ENCODE results near the gene THTPA. TPM values are rescaled to one million over a fixed set of nuclear protein-coding genes. Genes with fewer than 3 reads are reported as not detected.

THTPA gene
- total RNA-seq, 3 donors from 2014 or later (not counting 1 experiment from before 2014, with no cell fraction given) = 16.5 to 19.3 (median 19.1) TPM

DNA sequence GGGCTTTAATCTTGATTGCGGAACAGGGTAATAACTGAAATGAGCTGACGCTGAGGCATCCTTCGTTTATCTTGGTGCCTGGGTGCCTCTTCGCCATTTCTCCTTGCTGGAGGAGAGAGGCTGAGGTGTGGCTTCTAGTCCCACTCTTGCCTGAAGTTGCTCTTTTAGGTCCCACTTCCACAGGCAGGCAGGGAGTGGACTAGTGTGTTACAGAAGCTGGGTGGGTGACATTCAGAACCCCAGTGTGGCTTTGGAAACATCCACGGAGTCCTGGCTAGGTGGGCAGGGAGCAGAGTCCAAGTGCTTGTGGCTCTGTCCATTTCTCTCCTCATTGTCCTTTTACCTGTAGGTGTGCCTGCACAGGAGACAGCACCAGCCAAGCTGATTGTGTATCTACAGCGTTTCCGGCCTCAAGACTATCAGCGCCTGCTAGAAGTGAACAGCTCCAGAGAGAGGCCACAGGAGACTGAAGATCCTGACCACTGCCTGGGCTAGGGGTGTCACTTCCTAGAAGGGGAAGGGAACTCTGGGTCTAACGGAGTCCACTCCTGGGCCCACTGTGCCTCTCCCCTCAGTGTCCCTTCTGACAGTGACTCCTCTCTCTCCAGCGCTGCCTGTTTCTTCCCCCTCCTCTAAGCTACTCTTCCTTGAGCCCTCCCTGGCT, 2.4 kb downstream of the THTPA start:
- Mint-ChIP-seq H3K4me1 (peaks cover 26 to 35% of the 10 kb centered on the region in 2 donors), H3K27me3 (ENCODE audit: low read depth in 2 of 2) (no peaks in the 10 kb centered on the region), H3K27ac (peak overlapping the region; percentile 91 to 96), H3K9me3 (no peaks in the 10 kb centered on the region), H3K4me3 (peak overlapping the region; percentile 49), H3K36me3 (no peaks in the 10 kb centered on the region)
- H3K9me3 ChIP-seq (ENCODE audit: control insufficient read depth, insufficient read depth, low read length) = no peaks in the 10 kb centered on the region
- TF ChIP-seq, protein P1, sequence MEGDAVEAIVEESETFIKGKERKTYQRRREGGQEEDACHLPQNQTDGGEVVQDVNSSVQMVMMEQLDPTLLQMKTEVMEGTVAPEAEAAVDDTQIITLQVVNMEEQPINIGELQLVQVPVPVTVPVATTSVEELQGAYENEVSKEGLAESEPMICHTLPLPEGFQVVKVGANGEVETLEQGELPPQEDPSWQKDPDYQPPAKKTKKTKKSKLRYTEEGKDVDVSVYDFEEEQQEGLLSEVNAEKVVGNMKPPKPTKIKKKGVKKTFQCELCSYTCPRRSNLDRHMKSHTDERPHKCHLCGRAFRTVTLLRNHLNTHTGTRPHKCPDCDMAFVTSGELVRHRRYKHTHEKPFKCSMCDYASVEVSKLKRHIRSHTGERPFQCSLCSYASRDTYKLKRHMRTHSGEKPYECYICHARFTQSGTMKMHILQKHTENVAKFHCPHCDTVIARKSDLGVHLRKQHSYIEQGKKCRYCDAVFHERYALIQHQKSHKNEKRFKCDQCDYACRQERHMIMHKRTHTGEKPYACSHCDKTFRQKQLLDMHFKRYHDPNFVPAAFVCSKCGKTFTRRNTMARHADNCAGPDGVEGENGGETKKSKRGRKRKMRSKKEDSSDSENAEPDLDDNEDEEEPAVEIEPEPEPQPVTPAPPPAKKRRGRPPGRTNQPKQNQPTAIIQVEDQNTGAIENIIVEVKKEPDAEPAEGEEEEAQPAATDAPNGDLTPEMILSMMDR (IDR thresholded peaks at IDR 0.05) = no peak
- no peak for ATAC-seq
- WGBS (ENCODE audit: insufficient coverage) = 97% methylated on average over 10 of the region's 10 CpGs
- intact Hi-C loops (cut with micrococcal nuclease) = loop anchor here (1.0 kb wide), 1 partner anchor 80 kb away; no protein-coding TSS in a partner anchor
- H3K27ac ChIP-seq (ENCODE audit: low read length) = no peak overlapping the region
- no peaks in the 10 kb centered on the region for H3K27me3 ChIP-seq (ENCODE audit: control insufficient read depth, insufficient read depth, low read length)
- no peak for DNase-seq
- peaks cover 21% of the 10 kb centered on the region for H3K4me1 ChIP-seq (ENCODE audit: control insufficient read depth, insufficient read depth, low read length)
- peaks cover 44% of the 10 kb centered on the region for H3K36me3 ChIP-seq (ENCODE audit: control insufficient read depth, insufficient read depth, low read length)
- no peak overlapping the region for H3K4me3 ChIP-seq (ENCODE audit: low read length)

GRCh38 chr14:23559010-23559925, 3.2 kb downstream of the THTPA start:
- Mint-ChIP-seq H3K4me1 (peaks cover 26 to 35% of the 10 kb centered on the region in 2 donors), H3K9me3 (no peaks in the 10 kb centered on the region), H3K27ac (peak overlapping the region in 1 of 2 donors; percentile 63), H3K4me3 (no peak overlapping the region), H3K27me3 (ENCODE audit: low read depth in 2 of 2) (no peaks in the 10 kb centered on the region), H3K36me3 (no peaks in the 10 kb centered on the region)
- Histone ChIP-seq H3K27me3 (ENCODE audit: control insufficient read depth, insufficient read depth, low read length) (no peaks in the 10 kb centered on the region), H3K9me3 (ENCODE audit: control insufficient read depth, insufficient read depth, low read length) (no peaks in the 10 kb centered on the region), H3K4me3 (ENCODE audit: low read length) (no peak overlapping the region), H3K36me3 (ENCODE audit: control insufficient read depth, insufficient read depth, low read length) (peaks cover 52% of the 10 kb centered on the region), H3K27ac (ENCODE audit: low read length) (no peak overlapping the region), H3K4me1 (ENCODE audit: control insufficient read depth, insufficient read depth, low read length) (peaks cover 21% of the 10 kb centered on the region)
- TF ChIP-seq, protein P1 (IDR thresholded peaks at IDR 0.05) = peak; percentile 82
- intact Hi-C loops (cut with micrococcal nuclease) = loop anchor here (1.0 kb wide), 1 partner anchor 81 kb away; no protein-coding TSS in a partner anchor
- WGBS (ENCODE audit: insufficient coverage) = 85% methylated on average over 20 of the region's 21 CpGs
- no peak for ATAC-seq
- peak; percentile 63 to 87 for DNase-seq

GRCh38 chr14:23559926-23560520, 4.0 kb downstream of the THTPA start:
- Histone ChIP-seq H3K27me3 (ENCODE audit: control insufficient read depth, insufficient read depth, low read length) (no peaks in the 10 kb centered on the region), H3K36me3 (ENCODE audit: control insufficient read depth, insufficient read depth, low read length) (peaks cover 59% of the 10 kb centered on the region), H3K4me3 (ENCODE audit: low read length) (no peak overlapping the region), H3K4me1 (ENCODE audit: control insufficient read depth, insufficient read depth, low read length) (peaks cover 21% of the 10 kb centered on the region), H3K9me3 (ENCODE audit: control insufficient read depth, insufficient read depth, low read length) (no peaks in the 10 kb centered on the region), H3K27ac (ENCODE audit: low read length) (no peak overlapping the region)
- Mint-ChIP-seq H3K27me3 (ENCODE audit: low read depth in 2 of 2) (no peaks in the 10 kb centered on the region), H3K9me3 (no peaks in the 10 kb centered on the region), H3K4me1 (peaks cover 26 to 38% of the 10 kb centered on the region in 2 donors), H3K36me3 (no peaks in the 10 kb centered on the region), H3K27ac (peak overlapping the region in 1 of 2 donors; percentile 63), H3K4me3 (no peak overlapping the region)
- WGBS (ENCODE audit: insufficient coverage) = 93% methylated on average over 3 of the region's 3 CpGs
- DNase-seq (no peak), ATAC-seq (no peak)
- TF ChIP-seq, protein P1 (IDR thresholded peaks at IDR 0.05) = no peak
- intact Hi-C loops (cut with micrococcal nuclease) = loop anchor here (1.0 to 5.0 kb wide), 2 partner anchors 82 to 233 kb away; no protein-coding TSS in a partner anchor

All from natural killer cell (primary cell).